ENCODE measurements around the gene METTL2B.
"Not testable (repeated sequence)": the region's sequence is repeated elsewhere in the genome, so short reads cannot be mapped to it uniquely, and the experiment has no call there.

- TF ChIP-seq EZH2, CTCF, EZH2phosphoT487 (IDR thresholded peaks at IDR 0.05): not testable (repeated sequence)
These were observed 53.7 kb downstream of the METTL2B start for GRCh38 chr7:128530121-128530854.

Data from neural progenitor cell (in vitro differentiated cells).